ENCODE data around the gene ZNF608.

DNA sequence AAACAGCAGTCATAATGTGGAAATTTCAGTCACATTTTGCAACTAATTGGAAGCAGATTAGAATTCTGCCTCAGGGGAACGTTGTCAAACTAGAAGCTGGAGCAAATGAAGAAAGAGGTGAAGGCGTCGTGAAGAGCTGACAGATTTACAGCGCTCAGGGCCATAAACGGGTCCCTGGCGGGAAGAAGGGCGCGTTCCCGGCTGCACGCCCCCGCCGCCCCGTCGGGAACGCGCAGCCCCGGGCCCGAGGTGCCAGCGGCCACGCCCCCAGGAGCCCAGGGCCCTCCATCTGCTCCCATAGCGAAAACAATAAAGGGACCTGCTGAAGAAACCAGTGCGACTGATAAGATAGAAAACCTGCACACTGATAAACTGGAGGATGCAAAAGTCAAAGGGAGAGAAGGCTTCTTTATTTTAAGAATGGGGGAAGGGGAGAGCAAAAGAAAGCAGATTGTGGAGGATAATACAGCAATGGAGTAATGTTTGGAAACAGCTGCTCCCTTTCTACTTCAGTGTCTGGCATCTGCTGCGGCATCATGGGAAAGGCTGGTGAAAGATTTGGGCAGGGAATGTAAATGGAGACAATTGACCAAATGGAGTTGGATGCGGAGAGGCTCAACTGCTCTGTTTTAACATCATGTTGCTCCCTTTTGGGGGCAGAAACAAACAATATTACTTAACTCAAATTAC lies 11.1 kb downstream of the ZNF608 start:
- TF ChIP-seq, protein P1, sequence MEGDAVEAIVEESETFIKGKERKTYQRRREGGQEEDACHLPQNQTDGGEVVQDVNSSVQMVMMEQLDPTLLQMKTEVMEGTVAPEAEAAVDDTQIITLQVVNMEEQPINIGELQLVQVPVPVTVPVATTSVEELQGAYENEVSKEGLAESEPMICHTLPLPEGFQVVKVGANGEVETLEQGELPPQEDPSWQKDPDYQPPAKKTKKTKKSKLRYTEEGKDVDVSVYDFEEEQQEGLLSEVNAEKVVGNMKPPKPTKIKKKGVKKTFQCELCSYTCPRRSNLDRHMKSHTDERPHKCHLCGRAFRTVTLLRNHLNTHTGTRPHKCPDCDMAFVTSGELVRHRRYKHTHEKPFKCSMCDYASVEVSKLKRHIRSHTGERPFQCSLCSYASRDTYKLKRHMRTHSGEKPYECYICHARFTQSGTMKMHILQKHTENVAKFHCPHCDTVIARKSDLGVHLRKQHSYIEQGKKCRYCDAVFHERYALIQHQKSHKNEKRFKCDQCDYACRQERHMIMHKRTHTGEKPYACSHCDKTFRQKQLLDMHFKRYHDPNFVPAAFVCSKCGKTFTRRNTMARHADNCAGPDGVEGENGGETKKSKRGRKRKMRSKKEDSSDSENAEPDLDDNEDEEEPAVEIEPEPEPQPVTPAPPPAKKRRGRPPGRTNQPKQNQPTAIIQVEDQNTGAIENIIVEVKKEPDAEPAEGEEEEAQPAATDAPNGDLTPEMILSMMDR (IDR thresholded peaks at IDR 0.05; ENCODE audit: insufficient read depth, low read length), result no peak
- TF ChIP-seq POLR2AphosphoS5 (IDR thresholded peaks at IDR 0.05; ENCODE audit: low read depth) (no peak), GABPA (IDR thresholded peaks at IDR 0.05; ENCODE audit: low read depth) (no peak), SPI1 (IDR thresholded peaks at IDR 0.05; ENCODE audit: borderline replicate concordance, low read depth) (no peak)

Data from HL-60 (cell line).